Measurements from ENCODE around the gene OR4C11.

- TF ChIP-seq CTCF (IDR thresholded peaks at IDR 0.05; ENCODE audit: low read depth, low read length, poor library complexity, severe bottlenecking), result no peak
- no peak for TF ChIP-seq EZH2phosphoT487 (IDR thresholded peaks at IDR 0.05; ENCODE audit: borderline replicate concordance, low read length)
These were observed 34.9 kb downstream of the OR4C11 start for GRCh38 chr11:55572548-55572947.
